ENCODE measurements around the gene SMAD4.
"Not testable (repeated sequence)": the region's sequence is repeated elsewhere in the genome, so short reads cannot be mapped to it uniquely, and the experiment has no call there.

SMAD4 gene

DNA sequence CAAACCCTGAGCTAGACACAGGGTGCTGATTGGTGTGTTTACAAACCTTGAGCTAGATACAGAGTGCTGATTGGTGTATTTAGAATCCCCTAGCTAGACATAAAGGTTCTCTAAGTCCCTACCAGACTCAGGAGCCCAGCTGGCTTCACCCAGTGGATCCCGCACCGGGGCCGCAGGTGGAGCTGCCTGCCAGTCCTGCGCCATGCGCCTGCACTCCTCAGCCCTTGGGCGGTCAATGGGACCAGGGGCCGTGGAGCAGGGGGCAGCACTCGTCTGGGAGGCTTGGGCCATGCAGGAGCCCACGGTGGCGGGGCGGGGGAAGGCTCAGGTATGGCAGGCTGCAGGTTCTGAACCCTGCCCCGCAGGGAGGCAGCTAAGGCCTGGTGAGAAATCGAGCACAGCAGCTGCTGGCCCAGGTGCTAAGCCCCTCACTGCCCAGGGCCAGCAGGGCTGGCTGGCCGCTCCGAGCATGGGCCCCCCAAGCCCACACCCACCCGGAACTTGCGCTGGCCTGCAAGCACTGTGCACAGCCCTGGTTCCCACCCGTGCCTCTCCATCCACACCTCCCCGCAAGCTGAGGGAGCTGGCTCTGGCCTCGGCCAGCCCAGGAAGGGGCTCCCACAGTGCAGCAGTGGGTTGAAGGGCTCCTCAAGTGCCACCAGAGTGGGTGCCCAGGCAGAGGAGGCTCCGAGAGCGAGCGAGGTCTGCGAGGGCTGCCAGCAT, 81.8 kb downstream of the SMAD4 start:
- DNase-seq (ENCODE audit: low spot score): not testable (repeated sequence)

DNA sequence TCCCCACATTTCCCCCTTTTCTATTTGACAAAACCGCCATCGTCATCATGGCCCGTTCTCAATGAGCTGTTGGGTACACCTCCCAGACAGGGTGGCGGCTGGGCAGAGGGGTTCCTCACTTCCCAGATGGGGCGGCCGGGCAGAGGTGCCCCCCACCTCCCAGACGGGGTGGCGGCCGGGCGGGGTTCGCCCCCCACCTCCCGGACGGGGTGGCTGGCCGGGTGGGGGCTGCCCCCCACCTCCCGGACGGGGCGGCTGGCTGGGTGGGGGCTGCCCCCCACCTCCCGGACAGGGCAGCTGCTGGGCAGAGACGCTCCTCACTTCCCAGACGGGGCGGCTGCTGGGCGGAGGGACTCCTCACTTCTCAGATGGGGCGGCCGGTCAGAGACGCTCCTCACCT, 87.0 kb downstream of the SMAD4 start:
- DNase-seq (ENCODE audit: low spot score): not testable (repeated sequence)

DNA sequence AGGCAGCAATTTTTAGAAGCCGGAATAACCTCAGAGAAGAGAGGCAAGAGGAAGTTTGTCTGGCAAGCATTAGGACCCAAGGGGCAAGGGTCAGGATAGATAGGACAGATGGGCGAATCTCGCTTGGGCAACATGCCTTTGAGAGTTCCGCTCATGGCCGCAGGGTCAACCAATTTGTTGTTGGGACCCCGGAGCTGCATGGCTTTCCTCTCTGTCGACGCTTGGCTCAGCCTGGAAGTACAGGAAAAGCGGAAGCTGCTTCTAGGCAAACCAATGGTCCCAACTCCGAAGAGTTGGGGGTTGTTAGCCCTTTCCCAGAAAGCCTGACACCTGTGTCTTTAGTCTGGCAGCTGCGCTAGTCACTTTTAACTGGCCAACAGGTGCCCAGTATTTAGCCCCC, 89.5 kb downstream of the SMAD4 start:
- DNase-seq (ENCODE audit: low spot score): not testable (repeated sequence)

DNA sequence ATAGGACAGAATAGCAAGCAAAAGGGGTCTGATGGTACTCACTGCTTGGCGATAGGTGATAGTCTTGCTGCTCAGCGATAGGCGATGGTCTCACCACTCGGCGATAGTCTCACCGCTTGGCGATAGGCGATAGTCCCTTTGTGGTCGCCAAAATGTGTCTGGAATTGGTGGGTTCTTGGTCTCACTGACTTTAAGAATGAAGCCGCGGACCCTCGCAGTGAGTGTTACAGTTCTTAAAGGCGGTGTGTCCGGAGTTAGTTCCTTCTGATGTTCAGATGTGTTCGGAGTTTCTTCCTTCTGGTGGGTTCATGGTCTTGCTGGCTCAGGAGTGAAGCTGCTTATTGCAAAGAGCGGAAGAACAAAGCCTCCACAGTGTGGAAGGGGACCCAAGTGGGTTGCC, 90.0 kb downstream of the SMAD4 start:
- not testable (repeated sequence) for DNase-seq (ENCODE audit: low spot score)

DNA sequence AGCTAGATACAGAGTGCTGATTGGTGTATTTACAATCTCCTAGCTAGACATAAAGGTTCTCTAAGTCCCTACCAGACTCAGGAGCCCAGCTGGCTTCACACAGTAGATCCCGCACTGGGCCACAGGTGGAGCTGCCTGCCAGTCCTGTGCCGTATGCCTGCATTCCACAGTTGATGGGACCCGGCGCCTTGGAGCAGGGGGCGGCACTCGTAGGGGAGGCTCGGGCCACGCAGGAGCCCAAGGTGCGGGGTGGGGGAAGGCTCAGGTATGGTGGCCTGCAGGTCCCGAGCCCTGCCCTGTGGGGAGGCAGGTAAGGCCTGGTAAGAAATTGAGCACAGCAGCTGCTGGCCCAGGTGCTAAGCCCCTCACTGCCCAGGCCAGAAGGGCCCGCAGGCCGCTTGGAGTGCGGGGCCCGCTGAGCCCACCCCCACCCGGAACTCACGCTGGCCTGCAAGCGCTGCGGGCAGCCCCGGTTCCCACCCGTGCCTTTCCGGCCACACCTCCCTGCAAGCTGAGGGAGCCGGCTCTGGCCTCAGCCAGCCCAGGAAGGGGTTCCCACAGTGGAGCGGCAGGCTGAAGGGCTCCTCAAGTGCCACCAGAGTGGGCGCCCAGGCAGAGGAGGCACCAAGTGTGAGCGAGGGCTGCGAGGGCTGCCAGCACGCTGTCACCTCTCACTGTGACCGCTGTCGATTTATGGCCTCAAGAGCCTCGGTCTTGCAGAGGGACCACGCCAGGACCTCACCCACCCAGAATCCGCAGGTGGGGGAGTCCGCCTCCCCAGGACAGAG, 91.0 kb downstream of the SMAD4 start:
- DNase-seq (ENCODE audit: low spot score): no peak

DNA sequence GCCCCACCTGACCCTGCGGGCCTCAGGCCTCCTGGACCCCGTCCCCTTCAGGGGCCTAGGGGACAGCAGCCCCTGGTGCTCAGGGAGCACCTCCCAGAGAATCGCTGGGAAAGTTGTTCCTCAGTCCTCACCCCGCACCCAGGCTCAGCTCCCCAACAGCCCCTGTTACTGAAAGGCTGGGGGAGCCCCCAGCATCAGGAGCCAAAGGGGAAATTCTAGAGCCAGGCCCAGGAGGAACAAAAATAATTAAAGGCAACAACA, 91.5 kb downstream of the SMAD4 start:
- no peak for DNase-seq (ENCODE audit: low spot score)

DNA sequence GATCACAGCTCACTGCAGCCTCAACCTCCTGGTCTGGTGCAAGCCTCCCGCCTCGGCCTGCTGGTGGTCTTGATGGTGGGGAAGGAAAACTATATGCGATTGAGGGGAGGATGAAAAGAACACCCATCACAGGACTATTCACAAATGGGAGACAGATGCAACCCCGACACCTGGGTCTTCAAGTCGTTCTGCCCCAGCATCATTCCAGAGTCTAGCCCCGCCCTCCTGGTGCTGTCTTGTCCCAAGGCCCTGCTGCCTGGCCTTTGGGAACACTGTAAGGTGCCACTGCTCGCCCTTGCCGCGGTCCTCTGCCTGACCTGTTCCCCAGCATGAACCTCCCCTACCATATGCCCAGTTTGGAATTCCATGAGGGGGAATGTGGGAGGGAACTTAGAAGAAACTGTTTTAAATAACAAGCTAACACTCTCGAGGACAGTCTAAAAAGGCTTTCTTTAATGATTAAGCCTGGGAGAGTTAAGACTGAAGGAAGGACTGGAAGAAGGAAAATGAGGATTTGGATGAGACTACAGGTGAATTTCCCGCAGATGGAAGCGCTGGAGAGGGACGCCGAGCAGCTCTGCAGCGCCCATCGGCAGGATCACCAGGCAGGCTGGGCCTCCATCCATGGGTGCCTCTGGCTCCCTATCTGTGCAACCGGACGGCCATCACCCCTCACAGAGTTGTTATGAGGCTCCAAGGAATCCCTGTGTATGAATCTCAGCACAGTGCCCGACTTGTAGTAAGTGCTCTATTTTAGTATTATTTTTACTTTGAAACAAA, 92.4 kb downstream of the SMAD4 start:
- DNase-seq (ENCODE audit: low spot score): no peak

DNA sequence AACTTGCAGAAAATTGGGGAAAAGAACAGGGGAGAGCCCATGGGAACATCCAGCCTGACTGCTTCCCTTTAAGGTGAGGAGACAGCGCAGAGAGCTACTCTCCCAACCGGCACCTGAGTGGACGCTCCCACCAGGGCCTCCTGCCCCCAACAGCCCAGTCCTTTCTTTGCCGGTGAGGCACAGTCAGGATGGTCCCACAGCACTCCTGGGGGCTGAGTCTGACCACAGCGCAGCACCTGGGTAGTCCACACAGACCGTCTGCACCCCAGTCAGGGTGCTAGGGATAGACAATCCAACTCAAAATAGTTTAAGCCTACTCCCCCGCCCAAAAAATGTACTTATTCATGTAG, 93.0 kb downstream of the SMAD4 start:
- DNase-seq (ENCODE audit: low spot score): no peak

DNA sequence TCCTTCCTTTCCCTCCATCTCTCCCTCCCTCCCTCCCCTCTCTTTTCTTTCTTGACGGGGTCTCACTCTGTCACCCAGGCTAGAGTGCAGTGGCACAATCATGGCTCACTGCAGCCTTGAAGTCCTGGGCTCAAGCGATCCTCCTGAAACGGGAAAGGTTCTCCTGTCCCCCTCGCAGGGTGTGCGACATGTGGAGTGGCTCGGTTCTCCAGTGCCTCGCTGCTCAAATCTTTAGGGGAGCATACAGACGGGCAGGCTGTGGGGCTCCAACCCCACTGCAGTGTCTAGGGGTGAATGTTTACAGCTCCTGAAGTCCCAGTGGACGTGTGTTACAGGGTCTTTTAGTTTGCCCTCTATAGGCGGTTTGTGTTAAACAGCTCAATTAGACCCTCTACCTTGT, 93.5 kb downstream of the SMAD4 start:
- no peak for DNase-seq (ENCODE audit: low spot score)

DNA sequence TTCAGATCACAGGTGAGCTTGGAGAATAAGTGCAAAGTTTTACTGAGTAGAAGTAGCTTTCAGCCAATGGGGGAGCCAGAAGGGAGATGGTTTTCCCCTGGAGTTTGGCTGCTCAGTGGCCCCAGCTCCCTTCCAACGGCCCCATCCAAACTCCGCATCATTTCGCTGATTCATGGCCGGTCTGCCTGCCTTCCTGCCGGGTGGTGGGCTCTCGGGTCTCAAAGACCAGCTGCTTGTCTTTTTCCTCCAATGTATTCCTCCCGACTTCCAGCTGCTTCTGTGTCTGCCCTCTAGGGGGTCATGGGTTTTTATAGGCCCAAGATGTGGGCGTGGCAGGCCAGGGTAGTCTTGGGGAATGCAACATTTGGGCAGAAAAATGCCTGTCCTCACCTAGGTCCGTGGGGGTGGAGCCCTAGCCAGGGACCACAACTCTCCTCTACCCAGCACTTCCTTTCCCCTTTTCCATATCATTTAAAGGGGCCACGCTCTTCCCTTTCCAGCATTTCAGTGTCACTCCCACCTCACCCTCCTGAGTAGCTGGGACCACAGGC, 94.0 kb downstream of the SMAD4 start:
- DNase-seq (ENCODE audit: low spot score): no peak

DNA sequence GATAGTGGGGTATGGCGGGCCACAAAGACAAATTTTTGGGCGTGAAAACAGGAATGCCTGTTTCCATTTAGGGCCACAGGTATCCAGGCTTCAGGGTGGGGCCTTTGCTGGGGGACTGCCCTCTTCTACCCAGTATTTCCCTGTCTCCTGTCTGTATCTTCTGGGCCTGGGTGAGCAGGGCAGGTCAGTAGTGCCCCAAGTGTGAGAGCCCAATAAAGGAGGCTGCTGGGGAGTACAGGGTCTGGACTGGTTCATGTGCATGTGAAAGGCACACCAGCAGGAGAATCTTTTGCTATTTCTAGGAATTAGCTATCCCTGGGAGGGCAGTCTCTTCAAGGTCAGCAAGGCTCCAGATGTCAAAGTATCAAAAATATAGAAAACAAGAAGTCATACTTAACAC, 96.0 kb downstream of the SMAD4 start:
- DNase-seq (ENCODE audit: low spot score): no peak

DNA sequence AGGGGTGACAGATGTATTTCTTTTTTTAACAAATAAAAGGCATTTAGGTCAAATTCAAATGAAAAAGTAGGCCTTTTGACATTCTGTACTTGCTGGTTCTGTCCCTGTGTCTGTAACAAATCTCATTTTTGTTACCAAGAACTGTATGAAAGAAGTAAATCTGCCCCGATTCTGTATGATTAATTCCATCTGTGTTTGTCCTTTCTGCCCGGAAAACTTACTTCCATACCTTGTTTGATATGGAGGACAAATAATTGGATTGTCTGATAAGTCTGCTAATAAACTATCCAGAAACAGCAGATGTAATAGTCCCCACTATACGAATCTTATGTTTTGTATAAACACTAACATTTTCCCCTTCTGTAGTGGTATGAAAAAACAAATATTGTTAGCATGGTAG, 97.7 kb downstream of the SMAD4 start:
- DNase-seq (ENCODE audit: low spot score): no peak

DNA sequence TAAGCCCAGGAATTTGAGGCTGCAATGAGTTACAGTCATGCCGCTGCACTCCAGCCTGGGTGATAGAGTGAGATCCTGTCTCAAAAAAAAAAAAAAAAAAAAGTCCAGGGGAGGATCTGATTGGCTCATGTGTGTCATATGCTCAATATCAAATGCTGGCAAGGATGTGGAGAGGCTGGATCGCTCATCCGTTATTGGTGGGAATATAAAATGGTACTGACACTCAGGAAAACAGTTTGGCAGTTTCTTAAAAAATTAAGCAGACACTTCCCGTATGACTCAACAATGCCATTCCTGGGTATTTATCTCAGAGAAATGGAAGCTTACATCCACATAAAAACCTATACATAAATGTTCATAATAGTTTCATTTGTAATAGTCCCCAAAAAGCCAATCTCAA, 98.5 kb downstream of the SMAD4 start:
- no peak for DNase-seq (ENCODE audit: low spot score)

DNA sequence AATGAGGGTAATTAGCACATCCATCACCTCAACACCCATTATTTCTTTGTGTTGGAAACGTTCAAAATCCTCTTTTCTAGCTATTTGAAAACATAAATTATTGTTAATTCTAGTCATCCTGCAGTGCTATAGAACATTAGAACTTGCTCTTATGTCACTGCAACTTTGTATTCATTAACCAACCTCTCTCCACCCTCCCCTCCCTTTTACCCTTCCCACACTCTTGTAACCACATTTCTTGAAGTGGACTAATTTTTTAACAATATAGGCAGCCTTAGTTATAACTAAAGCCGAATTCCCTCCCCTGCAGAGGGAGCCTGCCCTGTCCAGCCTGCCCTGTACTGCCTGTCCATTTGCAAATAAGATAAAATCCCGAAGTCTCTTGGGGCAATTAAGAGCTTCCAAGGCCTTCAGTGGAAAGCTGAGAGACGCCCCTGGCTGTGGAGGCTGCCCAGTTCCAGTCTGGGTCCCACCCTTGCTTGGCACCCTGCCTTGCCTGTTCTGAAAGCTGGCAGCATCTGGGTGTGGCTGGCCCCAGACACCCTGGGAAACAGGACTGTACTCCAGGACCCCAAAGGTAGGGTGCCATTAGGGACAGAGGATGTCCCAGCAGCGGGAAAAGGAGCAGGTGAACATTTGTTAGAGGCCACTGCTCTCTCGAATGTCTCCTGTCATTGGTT, 102.4 kb downstream of the SMAD4 start:
- DNase-seq (ENCODE audit: low spot score): no peak

DNA sequence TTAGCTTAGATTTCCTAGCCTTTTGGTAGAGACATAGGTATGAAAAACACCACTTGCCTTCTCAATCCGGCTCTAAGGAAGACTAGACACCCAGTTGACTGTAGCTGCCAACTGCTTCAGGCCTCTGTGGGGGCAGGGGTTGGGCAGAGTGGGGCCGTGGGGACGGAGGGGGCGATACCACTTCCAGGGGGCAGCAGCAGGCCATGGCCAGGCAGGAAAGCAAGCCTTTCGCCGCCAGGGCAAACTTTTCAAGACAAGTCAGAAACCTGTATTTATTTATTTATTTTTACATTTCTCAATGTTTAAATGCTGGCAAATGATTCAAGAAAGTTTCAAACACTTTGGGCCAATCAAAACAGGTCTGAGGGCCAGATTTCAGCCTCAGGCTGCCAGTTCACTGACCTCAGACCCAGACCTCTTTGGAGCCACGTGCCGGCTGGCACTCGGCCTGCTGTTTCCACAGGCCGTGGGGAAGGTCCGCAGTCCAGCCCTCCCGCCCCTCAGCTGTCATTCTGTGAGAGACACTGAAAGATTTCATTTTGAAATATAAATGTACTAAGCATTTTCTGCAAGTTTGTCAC, 103.7 kb downstream of the SMAD4 start:
- DNase-seq (ENCODE audit: low spot score): no peak

All from D341Med (cell line).